Dedifferentiated amniotic fluid mesenchymal stem cell (primary cell): ENCODE measurements around the gene RRAS.
"Not testable (repeated sequence)": the region's sequence is repeated elsewhere in the genome, so short reads cannot be mapped to it uniquely, and the experiment has no call there.

ENCODE experiments used
- DNase-seq: peaks from one replicate; pipeline ENCODE4 v3.0.0-alpha.2; 2016; ENCODE audit errors: extremely low spot score

The RRAS gene

GRCh38 chr19:49655570-49656455 lies 15.9 kb upstream of the RRAS start:
- no peak for DNase-seq

GRCh38 chr19:49654581-49654980 lies 14.6 kb upstream of the RRAS start:
- no peak for DNase-seq

GRCh38 chr19:49653466-49653806 lies 13.5 kb upstream of the RRAS start:
- DNase-seq: no peak

- DNase-seq: no peak
Observed at GRCh38 chr19:49652551-49653465, 12.9 kb upstream of the RRAS start.

- DNase-seq: no peak
Observed at GRCh38 chr19:49651820-49652550, 12.0 kb upstream of the RRAS start.

- DNase-seq: no peak
Observed at GRCh38 chr19:49651029-49651819, 11.3 kb upstream of the RRAS start.

- DNase-seq: no peak
Observed at GRCh38 chr19:49646586-49646985, 6.6 kb upstream of the RRAS start.

GRCh38 chr19:49645995-49646394 lies 6.1 kb upstream of the RRAS start:
- DNase-seq: no peak

GRCh38 chr19:49645592-49645991 lies 5.6 kb upstream of the RRAS start:
- DNase-seq: no peak

- DNase-seq: no peak
Observed at GRCh38 chr19:49643466-49643865, 3.5 kb upstream of the RRAS start.

GRCh38 chr19:49642492-49643035 lies 2.6 kb upstream of the RRAS start:
- DNase-seq: no peak

GRCh38 chr19:49641688-49642491 lies 1.9 kb upstream of the RRAS start, which contains the start of gene SCAF1:
SCAF1 (plus strand) TSS chr19:49642209; CDS start chr19:49645027, 2,818 bp downstream.
- peak; percentile 99 for DNase-seq

GRCh38 chr19:49639401-49640112 lies 386 bp downstream of the RRAS start:
- no peak for DNase-seq

- peak; percentile 79 for DNase-seq
Observed at GRCh38 chr19:49637821-49638738, 1.9 kb downstream of the RRAS start.

- DNase-seq: no peak
Observed at GRCh38 chr19:49636233-49636932, 3.6 kb downstream of the RRAS start.

GRCh38 chr19:49635530-49636232 lies 4.3 kb downstream of the RRAS start:
- DNase-seq: no peak

- DNase-seq: not testable (repeated sequence)
Observed at GRCh38 chr19:49633273-49633672, 6.7 kb downstream of the RRAS start.
